Stimulated activated CD8-positive, alpha-beta memory T cell treated with anti-CD3 and anti-CD28 coated beads, Interleukin-4, amount 100 ng/mL, for 4 hours (primary cell): ENCODE results near the gene MTUS2.

ENCODE experiments used
- DNase-seq, 2 donors: peaks; one replicate each; pipeline ENCODE4 v3.0.0-alpha.2; 2020; ENCODE audit warnings: low read depth in 2 of 2, low spot score in 1 of 2

Gene MTUS2

GRCh38 chr13:29537736-29538651 is 717.9 kb downstream of the MTUS2 start:
- DNase-seq, result no peak

DNA sequence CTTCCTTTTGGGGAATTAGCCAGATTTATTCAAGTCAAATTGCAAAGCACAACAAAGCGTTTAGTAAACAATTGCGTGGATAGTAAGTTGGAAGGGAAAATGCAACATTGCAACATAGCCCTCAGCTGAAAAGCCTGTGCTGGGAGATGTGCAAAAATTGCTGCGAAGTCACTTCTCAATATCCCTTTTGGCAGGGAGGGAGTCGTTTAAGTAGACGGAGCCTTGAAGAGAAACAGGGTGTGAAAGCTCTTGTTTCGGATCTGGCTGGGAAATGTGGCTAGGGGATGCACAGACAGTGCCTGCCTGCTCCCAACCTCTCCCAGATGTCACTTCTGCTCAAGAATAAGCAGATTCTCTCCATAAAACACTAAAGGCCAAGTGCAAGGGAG is 718.5 kb downstream of the MTUS2 start:
- no peak for DNase-seq

GRCh38 chr13:29539856-29540255 is 719.7 kb downstream of the MTUS2 start:
- no peak for DNase-seq

- DNase-seq, result no peak
Observed at GRCh38 chr13:29540334-29540733, 720.2 kb downstream of the MTUS2 start.

DNA sequence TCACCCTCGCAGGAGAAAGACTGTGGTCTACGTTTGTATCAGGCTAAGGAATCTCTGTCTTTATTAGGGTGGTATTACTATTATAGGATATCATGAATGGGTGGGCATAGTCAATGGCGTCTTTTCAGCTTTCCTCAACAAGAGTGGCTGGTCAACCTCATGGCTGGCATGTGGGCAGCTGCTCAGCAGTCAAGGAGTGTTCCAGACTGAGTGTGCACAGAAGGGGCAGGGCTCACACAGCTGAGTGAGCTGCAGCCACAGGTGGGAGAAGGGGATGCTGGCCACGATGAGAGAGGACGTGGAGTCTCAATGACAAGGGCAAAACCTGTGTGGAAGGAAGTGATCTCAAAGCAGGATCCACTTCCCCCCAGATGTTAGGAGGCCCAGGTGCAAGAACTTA is 720.7 kb downstream of the MTUS2 start:
- no peak for DNase-seq

DNA sequence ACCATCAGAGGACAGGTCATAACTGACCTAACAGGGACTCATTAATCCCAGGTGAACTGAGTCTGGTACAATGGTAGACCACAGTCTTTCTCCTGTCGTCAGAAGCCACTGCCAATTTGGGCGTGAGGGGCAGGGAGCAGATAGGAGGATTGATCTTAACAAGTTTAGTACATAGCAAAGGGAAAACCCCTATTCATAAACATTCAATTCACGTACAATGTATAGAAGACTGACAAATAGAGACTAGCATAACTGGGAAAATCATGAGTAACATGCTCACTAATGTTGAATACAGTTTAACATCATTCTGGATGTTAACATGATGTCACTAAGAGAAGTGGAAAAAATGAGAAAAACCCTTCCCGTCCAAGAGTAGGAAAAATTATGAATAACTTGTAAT is 721.3 kb downstream of the MTUS2 start:
- DNase-seq, result no peak

DNA sequence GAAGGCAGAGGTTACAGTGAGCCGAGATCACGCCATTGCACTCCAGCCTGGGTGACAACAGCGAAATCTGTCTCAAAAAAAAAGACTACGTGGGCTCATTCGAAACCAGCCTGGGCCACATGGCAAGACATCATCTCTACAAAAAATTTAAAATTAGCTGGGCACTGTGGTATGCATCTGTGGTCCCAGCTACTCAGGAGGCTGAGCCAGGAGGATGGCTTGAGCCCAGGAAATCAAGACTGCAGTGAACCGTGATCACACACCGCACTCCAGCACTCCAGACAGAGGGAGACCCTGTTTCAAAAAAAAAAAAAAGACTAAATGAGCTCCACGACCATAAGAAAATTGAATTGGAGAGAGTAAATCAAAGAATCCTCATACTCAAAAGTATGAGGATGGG is 722.2 kb downstream of the MTUS2 start:
- DNase-seq, result no peak

- no peak for DNase-seq
Observed at GRCh38 chr13:29543230-29544215, 723.4 kb downstream of the MTUS2 start.

GRCh38 chr13:29545988-29546387 is 725.8 kb downstream of the MTUS2 start:
- DNase-seq, result no peak

GRCh38 chr13:29546662-29547061 is 726.5 kb downstream of the MTUS2 start:
- no peak for DNase-seq

GRCh38 chr13:29547153-29547552 is 727.0 kb downstream of the MTUS2 start:
- DNase-seq, result no peak

GRCh38 chr13:29548722-29549121 is 728.6 kb downstream of the MTUS2 start:
- DNase-seq, result no peak

DNA sequence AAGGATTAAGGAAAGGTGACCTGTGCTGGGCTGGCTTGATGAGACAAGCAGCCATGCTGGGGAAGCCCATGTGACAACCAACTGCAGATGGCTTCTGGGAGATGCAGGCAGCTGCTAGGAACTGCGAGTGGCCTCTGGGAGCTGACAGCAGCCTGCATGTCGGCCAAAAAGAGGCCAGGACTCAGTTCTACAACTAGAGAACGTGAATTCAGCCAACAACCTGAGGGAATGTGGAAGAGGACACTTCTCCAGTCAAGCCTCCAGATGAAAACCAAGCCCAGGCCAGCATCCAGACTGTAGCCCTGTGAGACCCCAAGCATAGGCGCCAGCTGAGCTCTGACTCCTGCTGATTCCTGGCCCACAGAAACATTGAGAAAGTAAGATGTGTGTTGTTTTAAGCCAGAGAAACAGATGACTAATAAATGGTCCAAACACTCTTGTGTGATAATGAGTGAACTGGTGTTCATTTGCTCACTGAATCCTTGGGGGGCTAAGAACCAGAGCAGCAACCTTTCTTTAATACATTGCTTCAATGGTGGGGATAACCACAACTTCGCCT is 730.4 kb downstream of the MTUS2 start:
- DNase-seq, result no peak

DNA sequence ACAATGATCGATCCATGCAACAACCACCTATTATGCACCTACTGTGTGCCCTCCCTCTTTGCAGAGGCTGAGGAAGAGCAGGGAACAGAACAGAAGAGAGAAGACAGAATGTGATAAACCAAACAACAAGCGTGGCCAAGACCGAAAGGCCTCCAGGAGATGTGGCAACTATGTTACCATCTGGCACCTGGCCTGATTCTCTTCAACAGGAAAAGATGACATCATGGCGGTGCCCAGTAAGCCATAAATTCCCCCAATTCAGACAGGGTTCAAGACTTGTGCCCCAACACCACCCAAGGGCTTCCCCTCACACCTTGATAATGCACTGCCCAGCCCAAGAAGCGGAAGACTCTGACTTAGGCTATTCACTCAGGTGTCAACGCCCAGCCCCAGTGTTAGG is 731.1 kb downstream of the MTUS2 start:
- no peak for DNase-seq
